Stimulated activated CD8-positive, alpha-beta memory T cell treated with anti-CD3 and anti-CD28 coated beads, Interleukin-4, amount 100 ng/mL, for 48 hours (primary cell): ENCODE measurements around the gene PIGM.
A peak's percentile ranks its signal among the peaks of the same experiment; 100 is the strongest.

ENCODE experiments used
- DNase-seq: peaks from one replicate; pipeline ENCODE4 v3.0.0-alpha.2; 2020

The PIGM gene

GRCh38 chr1:160031365-160032164 lies at the start of gene PIGM:
Gene PIGM, minus strand, starts transcription at chr1:160031990. Its CDS starts 251 bp downstream, at chr1:160031739.
- peak; percentile 97 for DNase-seq

- no peak for DNase-seq
These were observed 49.6 kb upstream of the PIGM start, which contains the start of gene KCNJ9 for GRCh38 chr1:160081261-160081936. Gene KCNJ9, plus strand, starts transcription at chr1:160081538. Its CDS starts 2,493 bp downstream, at chr1:160084031.

- DNase-seq: no peak
These were observed 48.8 kb upstream of the PIGM start for GRCh38 chr1:160080381-160081100.

- no peak for DNase-seq
These were observed 47.7 kb upstream of the PIGM start for GRCh38 chr1:160079448-160079847.

- peak; percentile 81 for DNase-seq
These were observed 46.9 kb upstream of the PIGM start for GRCh38 chr1:160078512-160079195.

- DNase-seq: no peak
These were observed 45.7 kb upstream of the PIGM start for GRCh38 chr1:160077486-160077885.

DNA sequence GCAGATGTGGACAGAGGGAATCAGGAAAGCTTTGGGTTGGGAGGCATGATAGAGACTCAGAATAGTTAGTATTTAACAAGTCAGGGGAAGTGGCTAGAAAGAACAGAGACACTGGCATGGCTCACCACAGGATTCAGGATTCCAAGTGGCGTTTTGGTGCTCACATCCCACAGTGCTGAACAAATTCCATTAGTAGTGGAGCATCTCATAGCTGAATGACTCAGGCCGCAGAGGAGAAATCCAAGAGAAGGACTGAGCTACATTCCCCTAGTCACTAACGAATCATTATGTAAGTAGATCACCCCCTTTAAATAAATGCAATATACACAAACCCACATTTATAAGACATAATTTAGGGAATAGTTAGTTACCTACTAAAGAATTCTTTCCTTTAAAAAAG lies 44.5 kb upstream of the PIGM start:
- DNase-seq: no peak

GRCh38 chr1:160075836-160076235 lies 44.0 kb upstream of the PIGM start:
- DNase-seq: no peak

- no peak for DNase-seq
These were observed 43.1 kb upstream of the PIGM start for GRCh38 chr1:160074865-160075264.

- no peak for DNase-seq
These were observed 39.5 kb upstream of the PIGM start for GRCh38 chr1:160071289-160071688.

- DNase-seq: peak; percentile 79
These were observed 38.7 kb upstream of the PIGM start for GRCh38 chr1:160070243-160071163.

- DNase-seq: no peak
These were observed 37.9 kb upstream of the PIGM start, which contains the start of gene KCNJ10 for GRCh38 chr1:160069460-160070231. Gene KCNJ10, minus strand, starts transcription at chr1:160070160. Its CDS starts 27,628 bp downstream, at chr1:160042532.

- DNase-seq: no peak
These were observed 36.4 kb upstream of the PIGM start for GRCh38 chr1:160068225-160068624.

- no peak for DNase-seq
These were observed 35.3 kb upstream of the PIGM start for GRCh38 chr1:160066829-160067745.

- DNase-seq: no peak
These were observed 33.0 kb upstream of the PIGM start for GRCh38 chr1:160064746-160065145.

- DNase-seq: no peak
These were observed 32.4 kb upstream of the PIGM start for GRCh38 chr1:160064164-160064563.

DNA sequence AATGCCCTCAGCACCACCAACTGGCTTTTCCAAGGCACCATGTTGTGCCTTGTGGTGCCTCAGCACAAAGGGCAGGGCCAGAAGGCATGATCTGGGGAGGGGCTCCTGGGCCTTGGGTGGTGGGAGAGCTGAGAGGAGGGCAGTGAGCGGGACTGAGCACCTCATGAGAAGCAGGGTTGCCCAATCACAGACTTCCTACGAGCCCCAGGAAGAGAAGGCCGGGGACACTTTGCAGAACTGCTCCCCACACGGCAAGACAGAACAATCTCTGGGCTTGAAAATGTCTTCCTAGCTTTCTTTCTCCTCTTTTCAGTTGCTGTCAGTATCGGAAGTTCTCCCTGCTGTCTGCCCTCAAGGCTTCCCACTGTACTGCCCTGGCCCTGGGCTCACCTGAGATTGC lies 31.4 kb upstream of the PIGM start:
- DNase-seq: no peak

GRCh38 chr1:160062230-160062532 lies 30.4 kb upstream of the PIGM start:
- no peak for DNase-seq

- DNase-seq: no peak
These were observed 29.8 kb upstream of the PIGM start for GRCh38 chr1:160061369-160062229.
